Fibroblast of villous mesenchyme (primary cell): ENCODE measurements around the gene ZCCHC4. TPM values are rescaled to one million over a fixed set of nuclear protein-coding genes. Genes with fewer than 3 reads are reported as not detected.

Source experiments
- DNase-seq: peaks from one replicate; pipeline ENCODE4 v3.0.0-alpha.2; 2010; ENCODE audit warnings: low read depth
- H3K4me3 ChIP-seq: 2 replicates; pipeline ENCODE4 v1.5.1; 2011; ENCODE audit warnings: low read depth, mild to moderate bottlenecking, low read length
- CTCF ChIP-seq: IDR thresholded peaks from 2 replicates; pipeline ENCODE4 v1.5.1; 2012; ENCODE audit warnings: low read depth, mild to moderate bottlenecking, low read length; ENCODE audit not compliant: insufficient read depth
- total RNA-seq: library from RNA; depleted of rRNA; stranded (reverse); fragments of >200 nt; gene quantifications from 2 replicates; pipeline ENCODE4 v1.2.3, GENCODE V29; 2012

ZCCHC4 gene
- total RNA-seq, 1 donor, result 15.1 TPM

GRCh38 chr4:25291158-25291733 lies 21.3 kb upstream of the ZCCHC4 start:
- TF ChIP-seq CTCF, result no peak
- no peak overlapping the region for H3K4me3 ChIP-seq
- DNase-seq, result no peak

GRCh38 chr4:25297528-25298242 lies 14.9 kb upstream of the ZCCHC4 start:
- no peak overlapping the region for H3K4me3 ChIP-seq
- TF ChIP-seq CTCF, result no peak
- DNase-seq, result no peak

- no peak for DNase-seq
- no peak for TF ChIP-seq CTCF
- H3K4me3 ChIP-seq, result no peak overlapping the region
These were observed 12.9 kb upstream of the ZCCHC4 start for GRCh38 chr4:25299476-25300203.

GRCh38 chr4:25301471-25301870 lies 11.1 kb upstream of the ZCCHC4 start:
- DNase-seq, result no peak
- no peak for TF ChIP-seq CTCF
- no peak overlapping the region for H3K4me3 ChIP-seq

- no peak for TF ChIP-seq CTCF
- H3K4me3 ChIP-seq, result no peak overlapping the region
- DNase-seq, result no peak
These were observed 9.9 kb upstream of the ZCCHC4 start for GRCh38 chr4:25302626-25303025.

GRCh38 chr4:25303578-25303977 lies 9.0 kb upstream of the ZCCHC4 start:
- TF ChIP-seq CTCF, result no peak
- no peak for DNase-seq
- H3K4me3 ChIP-seq, result no peak overlapping the region
